ENCODE measurements around the gene CST8. TPM values are rescaled to one million over a fixed set of nuclear protein-coding genes. Genes with fewer than 3 reads are reported as not detected.

CST8 gene
- total RNA-seq, 1 experiment from 2014 or later = not detected

- Histone ChIP-seq H3K9me3 (ENCODE audit: control insufficient read depth, low read depth, low read length) (no peaks in the 10 kb centered on the region), H2BK5ac (ENCODE audit: insufficient read length, low read length) (no peak overlapping the region), H2AK5ac (ENCODE audit: insufficient read length, low read length) (no peak overlapping the region), H3K4me2 (ENCODE audit: insufficient read depth, insufficient read length, low read length) (no peak overlapping the region), H2BK20ac (ENCODE audit: low read depth, low read length, poor library complexity, severe bottlenecking) (no peak overlapping the region), H3K9ac (ENCODE audit: extremely low read depth, insufficient read length, low read length) (no peak overlapping the region), H3K56ac (ENCODE audit: insufficient read length, low read depth, low read length) (no peak overlapping the region), H3K18ac (ENCODE audit: insufficient read length, low read depth, low read length) (no peak overlapping the region), H2BK15ac (ENCODE audit: low read depth, low read length) (no peak overlapping the region), H3K23me2 (ENCODE audit: insufficient read length, low read depth, low read length, poor library complexity, severe bottlenecking) (no peaks in the 10 kb centered on the region), H2AFZ (ENCODE audit: low read length) (no peak overlapping the region), H4K91ac (ENCODE audit: insufficient read length, low read depth, low read length) (no peak overlapping the region), H2BK12ac (ENCODE audit: insufficient read length, low read depth, low read length) (no peak overlapping the region), H3K4me1 (ENCODE audit: insufficient read depth, low read length) (no peaks in the 10 kb centered on the region; the same call in 1 of the 2 replicates), H3K23ac (ENCODE audit: insufficient read length, low read depth, low read length) (no peak overlapping the region), H3K14ac (ENCODE audit: insufficient read depth, low read length) (no peak overlapping the region), H3K27me3 (ENCODE audit: insufficient read depth, low read length) (no peaks in the 10 kb centered on the region), H3K4ac (ENCODE audit: low read depth, low read length) (no peak overlapping the region), H3K79me2 (ENCODE audit: insufficient read depth, low read length) (no peaks in the 10 kb centered on the region), H4K20me1 (ENCODE audit: control insufficient read depth, insufficient read depth, insufficient read length) (no peaks in the 10 kb centered on the region), H3K27ac (ENCODE audit: insufficient read length, low read depth, low read length) (no peak overlapping the region), H2BK120ac (ENCODE audit: low read depth, low read length, poor library complexity, severe bottlenecking) (no peak overlapping the region), H4K5ac (ENCODE audit: insufficient read length, low read depth, low read length) (no peak overlapping the region), H3T11ph (ENCODE audit: low read length) (no peak overlapping the region), H4K8ac (replicated peaks; ENCODE audit: insufficient read length, low read depth, low read length) (no peak overlapping the region), H3K79me1 (ENCODE audit: insufficient read depth, low read depth, low read length, poor library complexity, severe bottlenecking) (no peaks in the 10 kb centered on the region)
- Mint-ChIP-seq H3K9me3 (no peaks in the 10 kb centered on the region), H3K27ac (no peak overlapping the region), H3K4me3 (no peak overlapping the region), H3K36me3 (ENCODE audit: insufficient read depth in 1 of 3, low read depth in 3 of 3) (no peaks in the 10 kb centered on the region), H3K4me1 (peaks cover 5 to 8% of the 10 kb centered on the region in 2 experiments), H3K27me3 (ENCODE audit: low read depth) (peaks cover 2% of the 10 kb centered on the region; the same call in 1 of the 2 replicates)
- no peak for TF ChIP-seq CTCF (conservative IDR thresholded peaks at IDR 0.05)
- DNase-seq = no peak
- no CpG with 5 or more reads among the region's 7 CpGs for WGBS (ENCODE audit: extremely low coverage, insufficient read length, low lambda C conversion rate)
These were observed 45.2 kb upstream of the CST8 start for GRCh38 chr20:23445596-23446217.
